HG02642 (cell line): ENCODE data around the gene MYB.
"Not testable (repeated sequence)": the region's sequence is repeated elsewhere in the genome, so short reads cannot be mapped to it uniquely, and the experiment has no call there.

Source experiments
- ATAC-seq: cut with Tn5 transposase; IDR thresholded peaks from one replicate; pipeline ENCODE4 v1.9.1; 2021; ENCODE audit warnings: mild to moderate bottlenecking; ENCODE audit not compliant: unreplicated experiment, poor library complexity

The MYB gene

DNA sequence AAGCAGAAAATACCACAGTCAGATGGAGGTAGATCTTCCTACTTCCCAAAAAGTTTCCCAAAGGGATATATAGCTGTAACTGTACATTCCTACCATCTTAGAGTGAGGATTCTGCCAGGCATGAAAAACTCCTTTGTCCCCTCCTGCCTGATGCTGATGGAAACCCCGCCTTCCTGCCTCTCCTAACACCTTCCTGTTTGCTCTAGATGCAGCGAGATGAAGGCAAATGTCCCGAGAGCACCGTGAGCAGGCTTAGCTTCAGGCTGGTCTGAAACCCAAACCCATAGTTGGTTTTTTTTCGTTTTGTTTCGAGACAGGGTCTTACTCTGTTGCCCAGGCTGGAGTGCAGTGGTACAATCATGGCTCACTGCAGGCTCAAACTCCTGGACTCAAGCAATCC is 55.6 kb downstream of the MYB start:
- no peak for ATAC-seq

DNA sequence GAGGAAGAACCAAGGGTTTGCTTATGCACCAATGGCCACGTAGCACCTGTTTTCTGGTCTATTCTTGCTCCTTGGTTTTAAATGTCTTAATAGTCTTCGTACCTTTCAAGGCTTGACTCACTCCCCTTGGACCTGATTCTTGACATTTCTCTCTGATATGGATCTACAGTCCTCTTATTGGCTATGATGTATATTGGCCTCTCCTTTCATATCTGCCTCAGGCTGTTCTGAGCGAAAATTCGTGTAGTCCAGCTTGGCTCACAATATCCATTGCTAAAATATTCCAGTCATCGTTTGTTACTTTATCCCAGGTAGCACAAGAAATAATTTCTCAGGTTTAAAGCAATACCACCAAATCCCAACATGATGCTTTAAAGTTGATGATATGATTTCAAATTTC is 59.6 kb downstream of the MYB start:
- ATAC-seq = no peak

DNA sequence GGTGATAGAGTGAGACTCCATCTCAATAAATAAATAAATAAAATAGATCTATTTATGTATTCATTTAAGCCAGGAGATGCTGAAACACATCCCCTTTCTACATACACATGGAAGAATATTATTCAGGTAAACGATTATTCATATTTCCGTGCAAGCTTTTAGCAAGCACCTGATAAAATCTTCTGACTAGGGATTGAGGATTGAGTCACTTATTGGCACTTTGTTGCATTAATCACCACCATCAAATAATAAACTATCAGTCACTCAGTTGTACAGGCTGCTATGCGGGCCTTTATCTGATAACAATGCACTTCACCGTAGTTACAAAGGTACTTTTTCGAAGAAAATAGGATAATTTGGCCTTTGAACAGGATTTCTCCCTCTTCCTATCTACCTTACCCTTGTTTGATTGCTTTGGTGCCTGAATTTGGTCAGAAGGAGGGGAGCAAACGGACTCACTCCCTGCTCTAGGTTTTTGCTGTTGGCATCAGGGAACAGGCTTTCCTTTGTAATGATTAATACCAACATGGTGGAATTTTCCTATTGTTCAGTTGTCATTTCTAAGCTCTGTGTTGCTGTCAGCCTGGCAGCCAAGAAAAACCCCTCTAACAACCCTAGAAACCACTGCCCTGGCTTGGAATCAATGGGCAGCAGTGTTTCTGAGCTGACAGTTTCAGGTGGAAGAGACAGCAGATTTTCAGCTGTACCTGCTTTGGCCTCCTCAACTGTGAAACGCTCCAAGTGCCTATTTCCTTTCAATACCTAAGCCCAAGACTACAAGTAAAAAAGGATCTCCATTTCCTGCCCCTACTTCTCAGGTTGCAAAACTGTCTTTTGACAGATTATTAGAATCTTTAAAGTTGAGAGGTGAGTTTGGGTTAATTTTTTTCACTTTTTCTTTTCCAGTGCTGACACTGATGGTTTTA is 63.0 kb downstream of the MYB start:
- ATAC-seq = no peak

DNA sequence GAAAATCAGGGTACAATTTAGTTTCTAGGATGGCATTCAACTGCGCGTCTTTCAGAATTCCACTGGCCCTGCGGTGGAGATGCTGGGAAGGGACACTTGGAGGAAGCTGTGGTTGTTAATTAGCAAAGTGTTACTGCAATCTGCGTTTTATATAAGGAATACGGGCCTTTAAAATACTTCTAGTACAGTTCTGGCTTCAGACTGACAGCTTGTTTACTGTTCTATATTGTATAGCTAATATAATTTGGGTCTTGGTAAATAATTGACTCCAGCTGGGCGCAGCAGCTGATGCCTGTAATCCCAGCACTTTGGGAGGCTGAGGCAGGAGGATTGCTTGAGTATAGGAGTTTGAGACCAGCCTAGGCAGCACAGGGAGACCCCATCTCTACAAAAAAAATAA is 63.7 kb downstream of the MYB start:
- no peak for ATAC-seq

DNA sequence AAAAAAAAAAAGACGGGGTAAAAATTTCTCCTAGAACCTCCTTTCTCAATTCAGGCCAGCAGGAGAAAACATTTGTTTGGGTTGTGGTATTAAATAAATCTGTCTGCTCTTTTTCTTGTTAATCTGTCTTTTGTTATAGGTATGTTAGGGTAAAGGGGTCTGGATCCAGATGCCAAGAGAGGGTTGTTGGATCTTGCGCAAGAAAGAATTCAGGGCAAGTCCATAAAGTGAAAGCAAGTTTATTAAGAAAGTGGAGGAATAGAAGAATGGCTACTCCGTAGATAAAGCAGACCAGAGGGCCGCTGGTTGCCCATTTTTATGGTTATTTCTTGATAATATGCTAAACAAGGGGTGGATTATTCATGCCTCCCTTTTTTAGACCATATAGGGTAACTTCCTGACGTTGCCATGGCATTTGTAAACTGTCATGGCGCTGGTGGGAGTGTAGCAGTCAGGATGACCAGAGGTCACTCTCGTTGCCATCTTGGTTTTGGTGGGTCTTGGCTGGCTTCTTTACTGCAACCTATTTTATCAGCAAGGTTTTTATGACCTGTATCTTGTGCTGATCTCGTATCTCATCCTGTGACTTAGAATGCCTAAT is 65.4 kb downstream of the MYB start:
- not testable (repeated sequence) for ATAC-seq

DNA sequence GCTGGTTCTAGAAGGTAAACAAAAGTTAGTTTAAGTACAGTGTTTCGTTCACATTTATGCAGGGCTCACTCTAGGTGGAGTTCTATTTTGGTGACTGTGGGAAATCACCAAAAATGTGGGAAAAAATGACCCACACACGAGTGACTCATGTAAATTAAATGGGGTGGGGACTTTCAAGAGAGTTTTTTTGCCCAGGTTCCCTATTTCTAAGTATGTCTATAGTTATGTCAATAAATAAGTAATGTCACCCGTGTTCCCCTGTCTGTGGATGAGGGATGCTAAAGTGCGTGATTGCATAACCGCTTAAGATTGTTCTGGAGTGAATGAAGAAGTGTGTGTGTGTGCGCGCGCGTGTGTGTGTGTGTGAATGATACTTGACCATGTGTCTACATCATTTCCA is 69.1 kb downstream of the MYB start:
- ATAC-seq = no peak

DNA sequence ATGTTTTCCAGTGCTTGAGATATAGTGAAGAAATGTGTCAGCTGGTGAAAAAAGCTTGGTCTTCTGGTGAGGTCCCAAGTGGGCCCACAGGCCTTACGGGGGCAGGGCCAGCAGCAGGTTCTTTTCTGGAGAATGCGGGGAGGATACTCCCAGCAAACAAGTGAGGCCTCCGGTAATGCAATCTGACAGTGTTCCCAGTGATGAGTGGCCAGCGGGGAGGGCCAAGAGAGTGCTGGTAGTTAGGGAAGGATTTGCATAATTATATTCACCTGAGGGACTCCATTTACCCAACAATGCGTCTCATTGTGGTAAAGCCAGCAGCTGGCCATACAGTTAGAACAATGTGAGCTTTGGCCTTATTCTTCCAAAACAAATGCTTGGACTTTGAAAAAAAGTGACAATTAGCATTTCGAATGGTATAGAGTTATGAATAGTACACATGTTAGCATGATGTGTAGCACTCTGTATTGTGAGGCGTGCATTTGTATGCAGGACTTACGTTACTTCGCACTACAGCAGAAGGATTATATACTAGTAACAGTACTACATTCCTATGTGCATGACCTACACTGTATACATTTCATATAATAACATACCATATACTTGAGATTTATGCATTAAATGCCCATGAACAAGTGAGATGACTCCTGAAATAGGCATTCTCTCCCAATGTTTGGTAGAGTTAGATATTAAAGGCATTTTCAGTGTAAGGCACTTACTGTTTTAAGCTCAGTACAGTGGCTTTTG is 69.8 kb downstream of the MYB start:
- ATAC-seq = no peak

DNA sequence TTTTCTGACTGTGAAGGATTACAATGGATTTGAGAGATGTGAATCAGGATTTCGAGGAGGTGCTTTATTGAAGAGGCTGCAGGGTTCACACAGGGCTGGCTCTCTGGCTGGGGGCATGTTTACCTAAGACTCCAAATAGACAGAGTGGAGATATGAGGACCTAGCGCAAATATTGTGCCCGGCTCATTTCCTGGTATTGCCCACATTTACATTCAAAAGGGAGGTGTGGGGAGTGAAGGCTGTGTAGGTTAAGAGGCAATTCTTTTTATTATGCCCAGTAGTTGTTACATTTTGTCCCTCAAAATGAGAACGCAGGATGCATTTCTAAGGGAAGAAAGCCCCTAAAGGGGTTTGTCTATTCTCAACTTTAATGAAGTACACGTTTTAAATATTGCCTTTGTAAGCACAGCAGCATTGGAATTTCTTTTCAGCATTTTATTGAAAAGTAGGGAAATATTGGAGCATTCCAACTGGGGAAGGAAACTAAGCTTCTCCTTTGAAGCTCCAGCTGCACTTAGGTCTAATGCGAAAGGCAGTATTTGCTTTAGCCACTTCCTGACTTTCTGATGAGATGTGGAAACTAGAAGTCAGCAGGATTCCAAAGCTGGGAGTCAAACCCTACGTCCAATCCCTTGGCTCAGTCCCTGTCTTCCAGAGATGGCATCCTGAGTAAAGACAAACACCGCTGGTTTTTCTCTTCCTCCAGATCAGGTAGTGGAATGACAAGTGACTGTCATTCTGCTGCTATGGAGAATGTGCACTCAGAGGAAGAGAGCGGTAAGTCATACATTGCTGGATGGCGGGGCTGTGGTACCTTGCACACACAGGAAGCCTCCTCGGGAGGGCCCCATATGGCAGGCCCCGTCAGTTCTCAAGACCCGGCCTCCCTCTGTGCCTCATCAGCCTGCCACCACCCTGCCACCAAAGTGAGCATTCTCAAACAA is 70.7 kb downstream of the MYB start:
- no peak for ATAC-seq

DNA sequence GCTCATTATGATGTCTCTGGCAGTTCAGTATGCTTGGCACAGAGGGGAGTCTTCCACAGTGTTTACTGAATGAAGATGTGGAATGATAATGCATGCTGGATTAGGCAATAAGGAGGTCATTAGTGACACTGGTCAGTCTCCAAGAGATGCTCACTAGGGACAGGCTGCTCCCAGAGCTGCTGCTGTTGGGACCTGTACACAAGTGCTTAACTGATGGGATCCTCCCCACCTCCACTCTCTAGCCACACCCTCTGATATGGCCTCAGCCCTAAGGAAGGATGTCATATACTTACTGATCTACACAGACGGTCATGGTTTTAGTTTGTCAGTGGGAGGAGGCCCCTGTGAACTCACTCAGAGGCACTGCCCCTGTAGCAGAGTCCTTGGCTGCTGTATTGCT is 73.4 kb downstream of the MYB start:
- ATAC-seq = no peak

DNA sequence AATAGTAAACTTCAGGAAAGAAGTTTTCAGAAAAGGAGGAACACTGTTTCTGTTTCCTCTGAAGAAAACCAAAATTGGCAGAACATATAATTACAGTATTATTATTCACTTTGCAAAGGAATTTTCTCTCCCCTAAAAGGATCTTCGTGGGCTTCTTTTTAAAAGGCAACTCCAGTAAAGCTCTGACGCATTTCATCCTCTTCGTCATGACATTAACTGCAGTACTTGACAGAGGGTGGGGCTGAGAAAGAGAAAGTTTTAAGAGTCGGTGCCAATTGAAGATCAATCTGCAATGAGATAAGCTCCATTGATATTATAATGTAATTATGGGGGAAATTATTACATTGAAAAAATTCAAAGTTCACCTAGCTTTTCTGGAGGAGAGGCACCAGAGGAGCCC is 75.8 kb downstream of the MYB start:
- no peak for ATAC-seq

DNA sequence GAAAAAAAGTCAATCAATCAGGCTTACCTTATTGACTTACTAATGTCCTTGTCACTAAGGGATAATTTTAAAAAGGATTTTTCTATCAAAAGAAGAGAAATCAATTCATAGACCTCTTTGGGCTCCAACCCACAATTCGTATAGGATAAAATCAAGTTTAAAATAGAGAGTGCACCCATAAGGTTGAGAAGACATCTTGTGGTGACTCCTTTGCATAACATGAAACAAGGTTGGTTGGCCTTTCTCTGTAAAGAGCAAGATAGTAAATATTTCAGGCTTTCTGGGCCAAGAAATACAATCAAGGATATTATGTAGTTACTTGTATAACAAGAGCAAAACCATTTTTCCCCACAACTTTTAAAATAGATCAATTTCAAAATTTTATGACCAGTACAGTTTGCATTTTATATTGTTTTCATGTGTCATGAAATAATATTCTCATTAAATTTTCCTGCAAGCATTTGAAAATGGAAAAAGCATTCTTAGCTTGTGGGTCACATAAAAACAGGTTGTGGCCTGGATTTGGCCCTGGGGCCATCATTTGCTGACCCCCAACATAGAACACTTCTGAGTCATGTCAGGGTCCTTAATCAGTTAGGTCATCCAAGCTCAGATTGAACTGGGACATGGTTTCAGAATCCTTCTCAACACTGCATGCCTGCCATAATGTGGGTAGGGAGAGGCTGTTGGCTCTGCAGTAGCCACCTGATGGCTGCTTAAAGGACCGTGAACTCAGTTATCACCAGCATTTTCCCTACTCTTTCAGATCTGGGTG is 76.7 kb downstream of the MYB start:
- ATAC-seq = no peak

DNA sequence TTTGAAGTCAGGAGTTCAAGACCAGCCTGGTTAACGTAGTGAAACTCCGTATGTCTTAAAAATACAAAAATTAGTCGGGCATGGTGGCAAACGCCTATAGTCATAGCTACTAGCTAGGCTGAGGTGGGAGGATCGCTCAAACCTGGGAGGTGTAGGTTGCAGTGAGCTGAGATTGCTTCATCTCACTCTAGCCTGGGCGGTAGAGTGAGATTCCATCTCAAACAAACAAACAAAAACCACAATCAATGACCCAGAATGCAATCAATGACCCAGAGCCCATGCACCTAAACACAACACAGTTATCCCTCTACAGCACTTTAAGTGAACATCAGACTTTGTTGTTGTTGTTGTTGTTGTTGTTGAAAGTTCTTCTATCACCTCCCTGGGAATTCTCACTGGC is 77.9 kb downstream of the MYB start:
- ATAC-seq = no peak

DNA sequence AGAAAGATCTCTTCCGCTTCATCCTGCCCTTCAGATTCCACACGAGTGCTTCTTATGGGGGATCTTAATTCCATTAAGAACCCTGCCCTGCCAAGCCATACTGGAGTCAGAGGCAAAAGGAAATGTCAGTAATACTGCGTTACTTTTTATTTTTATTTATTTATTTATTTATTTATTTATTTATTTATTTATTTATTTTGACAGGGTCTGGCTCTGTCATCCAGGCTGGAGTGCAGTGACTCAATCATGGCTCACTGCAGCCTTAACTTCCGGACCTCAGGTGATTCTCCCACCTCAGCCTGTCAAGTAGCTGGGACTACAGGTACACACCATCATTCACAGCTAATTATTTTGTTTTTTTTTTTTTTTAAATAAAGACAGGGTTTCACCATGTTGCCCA is 79.5 kb downstream of the MYB start:
- no peak for ATAC-seq

DNA sequence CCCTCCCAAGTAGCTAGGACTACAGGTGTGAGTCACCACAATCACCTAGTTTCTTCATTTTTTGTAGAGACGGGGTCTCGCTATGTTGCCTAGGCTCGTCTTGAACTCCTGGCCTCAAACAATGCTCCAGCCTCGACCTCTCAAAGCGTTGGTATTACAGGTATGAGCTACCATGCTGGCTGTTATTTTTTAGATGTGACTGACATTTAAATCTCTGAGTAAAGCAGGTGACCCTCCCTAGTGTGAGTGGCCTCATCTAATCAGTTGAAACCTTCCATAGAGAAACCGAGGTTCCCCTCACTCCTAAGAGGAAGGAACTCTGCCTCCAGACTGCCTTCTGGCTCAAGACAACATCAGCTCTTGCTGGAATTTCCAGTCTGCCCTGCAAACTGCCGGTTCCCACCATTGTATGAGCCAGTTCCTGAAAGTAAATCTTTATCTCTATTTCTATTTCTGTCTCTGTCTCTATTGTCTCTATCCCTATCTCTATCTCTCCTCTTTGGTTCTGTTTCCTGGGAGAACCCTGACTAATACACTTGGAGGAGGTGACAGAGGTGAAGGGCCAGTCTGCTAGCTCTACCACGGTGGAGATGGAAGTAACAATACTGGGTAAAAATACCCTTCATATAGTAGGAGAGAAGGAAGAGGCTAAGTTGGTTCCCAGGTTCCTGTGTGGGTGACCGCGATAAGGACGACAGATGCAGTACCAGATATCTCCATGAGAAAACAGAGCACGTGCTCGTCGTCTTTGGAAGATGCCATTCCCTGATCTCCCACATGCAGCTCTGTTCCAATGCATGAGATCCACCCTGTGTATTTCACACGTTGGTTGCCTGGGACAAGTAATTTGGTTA is 81.0 kb downstream of the MYB start:
- ATAC-seq = no peak

DNA sequence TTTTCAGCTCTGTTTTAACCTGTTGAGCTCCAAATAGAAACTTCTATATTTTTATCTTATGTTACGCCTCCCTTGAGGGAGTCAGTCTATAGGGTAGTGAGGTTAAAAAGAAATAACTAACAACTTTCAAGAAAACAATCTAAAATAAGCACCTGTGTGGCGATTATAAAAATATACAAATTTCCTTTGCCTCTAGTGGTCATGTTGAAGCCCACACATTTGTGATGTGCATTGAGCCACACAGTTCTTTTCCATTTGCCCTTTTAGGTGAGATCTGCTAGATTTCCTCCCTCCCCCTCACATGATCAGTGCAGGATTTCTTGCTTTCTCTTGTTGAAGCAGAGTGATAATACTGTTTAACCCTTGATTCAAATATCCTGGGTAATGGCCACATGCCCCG is 84.2 kb downstream of the MYB start:
- no peak for ATAC-seq

DNA sequence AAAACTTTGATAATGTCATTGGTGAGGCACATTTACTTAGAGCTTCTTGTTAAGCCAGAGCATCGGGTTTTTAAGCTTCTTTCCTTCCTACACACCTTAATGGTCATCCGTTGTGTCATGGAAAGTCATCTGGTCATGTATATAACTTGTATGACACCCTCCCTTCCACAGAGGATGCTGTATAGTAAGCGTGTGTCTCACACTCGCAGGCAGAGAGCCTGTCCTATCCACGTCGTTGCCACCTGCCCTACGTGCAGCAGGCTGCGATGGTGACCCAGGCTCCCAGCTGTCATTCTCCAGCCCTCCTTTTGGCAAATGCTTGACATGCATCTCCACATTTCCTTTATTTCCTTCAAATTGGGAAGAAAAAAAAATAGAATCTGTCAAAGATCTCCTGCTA is 85.6 kb downstream of the MYB start:
- ATAC-seq = no peak

DNA sequence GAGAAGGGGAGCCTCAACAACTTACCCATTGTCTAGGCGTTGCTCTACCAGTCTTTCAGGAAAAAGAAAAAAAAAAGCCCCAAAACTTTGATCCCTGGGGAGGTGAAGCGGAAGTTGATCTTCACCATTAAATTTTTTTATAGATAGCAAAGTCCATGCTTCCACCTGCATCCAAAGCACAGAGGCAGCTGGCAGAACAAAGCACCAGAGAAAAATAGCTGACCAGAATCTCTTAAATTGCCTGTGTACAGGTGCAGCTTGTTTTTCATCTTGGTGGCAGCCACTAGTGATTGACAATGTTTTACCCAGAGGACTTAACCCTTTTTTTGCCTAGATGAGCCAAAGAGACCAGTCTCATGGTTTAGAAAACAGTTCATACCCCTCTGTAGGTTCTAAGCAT is 86.0 kb downstream of the MYB start:
- ATAC-seq = no peak

DNA sequence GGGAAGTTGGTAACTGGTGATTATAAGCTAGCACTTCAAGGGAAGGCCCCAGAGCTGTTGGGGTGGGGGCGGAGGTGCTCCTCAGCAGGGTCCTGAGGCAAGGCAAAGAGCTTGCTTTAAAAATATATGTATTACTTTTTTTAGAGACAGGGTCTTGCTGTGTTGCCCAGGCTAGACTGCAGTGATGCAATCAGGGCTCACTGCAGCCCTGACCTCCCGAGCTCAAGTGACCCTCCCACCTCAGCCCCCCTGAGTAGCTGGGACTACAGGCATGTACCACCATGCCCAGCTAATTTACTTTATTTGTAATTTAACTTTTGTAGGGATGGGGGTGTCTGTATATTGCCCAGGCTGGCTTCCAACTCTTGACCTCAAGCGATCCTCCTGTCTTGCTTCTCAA is 87.2 kb downstream of the MYB start:
- no peak for ATAC-seq

DNA sequence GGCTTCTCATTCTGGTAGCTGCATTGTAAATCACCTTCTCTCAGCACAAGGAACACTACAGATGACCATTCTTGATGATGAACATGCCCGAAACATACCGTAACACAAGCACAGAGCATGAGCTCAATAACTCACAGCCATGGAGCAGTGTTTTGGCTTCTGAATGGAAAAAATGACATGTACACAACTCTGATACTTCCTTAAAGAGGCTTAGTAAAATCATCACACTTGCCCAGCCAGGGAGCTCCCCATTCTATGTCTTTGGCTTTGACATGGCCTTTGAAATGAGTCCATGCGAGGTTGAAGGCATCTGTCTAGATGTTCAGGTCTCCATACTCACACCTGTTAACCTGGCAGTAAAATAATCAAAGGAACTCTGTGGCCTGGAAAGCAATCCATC is 87.6 kb downstream of the MYB start:
- ATAC-seq = no peak
